Measurements from ENCODE around the gene CACFD1.

The CACFD1 gene

GRCh38 chr9:133505901-133506652, 46.3 kb downstream of the CACFD1 start:
- DNase-seq, result no peak

- no peak for DNase-seq
These were observed 46.9 kb downstream of the CACFD1 start for GRCh38 chr9:133506653-133507038.

- no peak for DNase-seq
These were observed 47.6 kb downstream of the CACFD1 start for GRCh38 chr9:133507246-133507965.

GRCh38 chr9:133508046-133508445, 48.3 kb downstream of the CACFD1 start:
- DNase-seq, result no peak

- DNase-seq, result no peak
These were observed 49.7 kb downstream of the CACFD1 start for GRCh38 chr9:133509179-133510083.

- DNase-seq, result no peak
These were observed 51.2 kb downstream of the CACFD1 start for GRCh38 chr9:133510926-133511505.

GRCh38 chr9:133511607-133512006, 51.8 kb downstream of the CACFD1 start:
- DNase-seq, result no peak

GRCh38 chr9:133512253-133513213, 52.8 kb downstream of the CACFD1 start:
- DNase-seq, result no peak

GRCh38 chr9:133513214-133514100, 53.7 kb downstream of the CACFD1 start:
- no peak for DNase-seq

GRCh38 chr9:133514460-133515239, 54.9 kb downstream of the CACFD1 start:
- DNase-seq, result no peak

GRCh38 chr9:133515240-133515610, 55.4 kb downstream of the CACFD1 start:
- no peak for DNase-seq

GRCh38 chr9:133515615-133516255, 56.0 kb downstream of the CACFD1 start:
- no peak for DNase-seq

GRCh38 chr9:133516256-133516960, 56.6 kb downstream of the CACFD1 start:
- DNase-seq, result no peak

- no peak for DNase-seq
These were observed 57.2 kb downstream of the CACFD1 start for GRCh38 chr9:133516961-133517350.

GRCh38 chr9:133517711-133518110, 57.9 kb downstream of the CACFD1 start:
- DNase-seq, result no peak

- no peak for DNase-seq
These were observed 58.4 kb downstream of the CACFD1 start for GRCh38 chr9:133518200-133518599.

- no peak for DNase-seq
These were observed 59.1 kb downstream of the CACFD1 start for GRCh38 chr9:133518706-133519449.

GRCh38 chr9:133519693-133520092, 59.9 kb downstream of the CACFD1 start:
- DNase-seq, result no peak

Data from T-helper 9 cell (primary cell).